AG10803 (cell line): ENCODE data around the gene ENTPD5.
A peak's percentile ranks its signal among the peaks of the same experiment; 100 is the strongest.
"Not testable (repeated sequence)": the region's sequence is repeated elsewhere in the genome, so short reads cannot be mapped to it uniquely, and the experiment has no call there.

Experiments
- DNase-seq: peaks from one replicate; pipeline ENCODE4 v3.0.0; 2010; ENCODE audit warnings: low read depth
- H3K4me3 ChIP-seq: 2 replicates; pipeline ENCODE4 v1.5.1; 2011; ENCODE audit warnings: mild to moderate bottlenecking, low read length, control low read depth
- TF ChIP-seq, protein P1 (sequence below): conservative IDR thresholded peaks from 2 replicates; pipeline ENCODE4 v1.5.1; 2011; ENCODE audit warnings: mild to moderate bottlenecking, low read length, control low read depth, inconsistent platforms

ENTPD5 gene

DNA sequence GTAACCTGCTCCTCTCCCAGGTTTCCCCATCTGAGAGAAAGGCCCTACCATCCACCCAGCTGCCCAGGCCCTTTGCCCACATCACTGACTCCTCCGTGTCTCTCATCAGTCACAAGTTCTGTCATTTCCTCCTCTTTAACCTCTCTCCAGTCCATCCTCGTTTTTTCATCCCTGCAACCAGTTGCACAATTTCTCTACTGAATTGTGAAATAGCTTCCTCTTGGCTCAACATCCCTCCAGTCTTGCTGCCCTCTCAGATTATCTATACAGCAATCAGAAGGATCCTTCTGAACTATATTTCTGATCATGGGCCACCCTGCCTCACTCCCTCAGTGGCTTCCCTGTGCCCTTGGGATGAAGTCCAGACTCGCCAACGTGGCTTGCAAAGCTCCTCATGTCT is 76.0 kb downstream of the ENTPD5 start:
- TF ChIP-seq, protein P1, sequence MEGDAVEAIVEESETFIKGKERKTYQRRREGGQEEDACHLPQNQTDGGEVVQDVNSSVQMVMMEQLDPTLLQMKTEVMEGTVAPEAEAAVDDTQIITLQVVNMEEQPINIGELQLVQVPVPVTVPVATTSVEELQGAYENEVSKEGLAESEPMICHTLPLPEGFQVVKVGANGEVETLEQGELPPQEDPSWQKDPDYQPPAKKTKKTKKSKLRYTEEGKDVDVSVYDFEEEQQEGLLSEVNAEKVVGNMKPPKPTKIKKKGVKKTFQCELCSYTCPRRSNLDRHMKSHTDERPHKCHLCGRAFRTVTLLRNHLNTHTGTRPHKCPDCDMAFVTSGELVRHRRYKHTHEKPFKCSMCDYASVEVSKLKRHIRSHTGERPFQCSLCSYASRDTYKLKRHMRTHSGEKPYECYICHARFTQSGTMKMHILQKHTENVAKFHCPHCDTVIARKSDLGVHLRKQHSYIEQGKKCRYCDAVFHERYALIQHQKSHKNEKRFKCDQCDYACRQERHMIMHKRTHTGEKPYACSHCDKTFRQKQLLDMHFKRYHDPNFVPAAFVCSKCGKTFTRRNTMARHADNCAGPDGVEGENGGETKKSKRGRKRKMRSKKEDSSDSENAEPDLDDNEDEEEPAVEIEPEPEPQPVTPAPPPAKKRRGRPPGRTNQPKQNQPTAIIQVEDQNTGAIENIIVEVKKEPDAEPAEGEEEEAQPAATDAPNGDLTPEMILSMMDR = no peak
- H3K4me3 ChIP-seq = no peak overlapping the region
- peak; percentile 75 for DNase-seq

DNA sequence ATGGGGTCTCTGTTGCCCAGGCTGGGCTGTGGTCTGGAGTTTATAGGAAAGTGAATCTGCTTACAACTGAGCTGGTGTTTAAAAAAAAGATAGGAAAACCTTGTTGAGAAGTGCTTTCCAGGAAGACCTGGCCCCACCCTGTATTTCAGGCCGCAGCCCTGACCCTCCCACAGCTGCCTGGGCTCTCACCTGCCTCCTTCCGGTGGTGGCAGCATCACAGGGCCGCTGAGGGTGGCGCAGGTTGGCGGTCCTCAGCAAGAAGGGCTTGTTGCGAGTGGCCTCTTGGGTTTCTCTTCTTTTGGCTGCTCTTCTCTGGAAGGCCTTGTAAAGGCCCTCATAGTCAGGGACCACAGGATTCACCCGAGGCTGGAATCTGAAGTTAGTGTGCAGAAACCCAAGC is 76.9 kb downstream of the ENTPD5 start:
- TF ChIP-seq, protein P1 = no peak
- DNase-seq = no peak
- no peak overlapping the region for H3K4me3 ChIP-seq

DNA sequence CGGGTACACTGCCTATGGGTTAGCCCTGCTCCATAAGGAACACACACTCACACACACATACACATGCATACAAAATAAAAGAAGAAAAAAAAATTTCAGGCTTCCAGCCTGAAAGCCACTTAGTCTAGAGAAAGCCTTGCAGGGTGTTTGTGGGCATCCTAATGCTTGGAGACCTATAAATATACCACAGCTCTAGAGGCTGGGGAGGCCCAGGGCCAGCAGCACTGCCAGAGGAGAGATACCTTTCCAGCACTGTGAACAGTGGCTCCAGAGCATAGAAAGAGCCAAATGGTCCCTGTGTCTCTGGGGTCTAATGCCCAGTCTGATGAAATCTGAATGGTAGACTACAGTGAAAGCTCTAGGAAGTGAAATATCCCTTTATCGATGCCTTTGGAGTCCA is 82.1 kb downstream of the ENTPD5 start:
- TF ChIP-seq, protein P1 = no peak
- no peak overlapping the region for H3K4me3 ChIP-seq
- no peak for DNase-seq

GRCh38 chr14:73936548-73936947 is 82.5 kb downstream of the ENTPD5 start:
- DNase-seq = peak; percentile 3
- TF ChIP-seq, protein P1 = no peak
- H3K4me3 ChIP-seq = no peak overlapping the region

DNA sequence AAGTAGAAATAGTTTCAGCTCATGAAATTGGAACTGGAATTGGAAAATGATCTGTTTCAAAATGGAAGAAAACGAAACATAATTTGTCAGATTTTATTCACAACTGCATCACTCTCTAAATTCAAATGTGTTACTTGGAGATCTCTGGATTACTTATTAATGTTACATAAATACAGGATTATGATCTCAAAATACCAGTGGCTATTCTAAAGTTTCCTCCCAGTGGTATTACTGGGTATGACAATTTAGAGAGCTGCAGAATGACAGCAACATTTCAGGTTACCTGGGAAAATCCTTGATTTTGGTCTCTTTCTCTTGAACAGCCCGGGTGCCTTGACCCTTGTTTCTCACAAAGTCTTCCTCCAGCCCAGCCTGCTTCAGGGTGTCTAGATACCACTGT is 83.4 kb downstream of the ENTPD5 start:
- DNase-seq = no peak
- TF ChIP-seq, protein P1 = peak; percentile 40
- H3K4me3 ChIP-seq = no peak overlapping the region

DNA sequence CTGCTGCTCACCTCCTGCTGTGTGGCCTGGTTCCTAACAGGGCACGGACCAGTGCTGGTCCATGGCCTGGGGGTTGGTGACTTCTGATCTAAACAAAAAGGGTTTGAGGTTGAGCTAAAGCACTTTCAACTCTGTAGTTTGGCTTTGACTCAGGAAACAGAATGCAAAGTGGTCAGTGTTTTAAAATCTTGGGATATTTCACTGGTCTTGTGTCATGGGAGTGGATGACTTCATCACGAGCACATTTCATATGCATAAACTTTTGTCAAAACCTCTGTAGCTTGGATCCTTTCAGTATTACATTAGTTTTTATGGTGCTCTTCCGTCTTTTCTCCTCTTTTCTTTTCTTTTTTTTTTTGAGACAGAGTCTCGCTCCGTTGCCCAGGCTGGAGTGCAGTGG is 94.8 kb downstream of the ENTPD5 start:
- no peak for DNase-seq
- TF ChIP-seq, protein P1 = no peak
- no peak overlapping the region for H3K4me3 ChIP-seq

GRCh38 chr14:73919457-73919856 is 99.6 kb downstream of the ENTPD5 start:
- not testable (repeated sequence) for H3K4me3 ChIP-seq, DNase-seq

DNA sequence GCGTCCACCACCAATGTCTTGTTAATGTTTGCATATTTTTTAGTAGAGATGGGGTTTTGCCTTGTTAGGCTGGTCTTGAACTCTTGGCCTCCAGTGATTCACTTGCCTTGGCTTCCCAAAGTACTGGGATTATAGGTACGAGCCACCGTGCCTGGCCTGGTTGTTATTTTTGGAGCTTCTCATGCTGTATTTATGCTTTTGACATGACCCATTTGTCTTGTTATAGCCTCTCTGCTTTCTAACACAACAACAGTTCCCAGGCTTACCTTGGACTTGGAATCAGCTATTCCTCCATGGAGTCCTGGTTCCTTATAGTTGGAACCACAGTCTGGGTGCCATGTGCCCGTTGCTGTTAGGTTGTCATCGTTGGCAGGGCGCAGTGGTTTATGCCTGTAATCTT is 102.8 kb downstream of the ENTPD5 start:
- no peak overlapping the region for H3K4me3 ChIP-seq
- TF ChIP-seq, protein P1 = no peak

More for the DNA sequence above, 102.8 kb downstream of the ENTPD5 start:
- no peak for DNase-seq
